ENCODE measurements around the gene TFDP1.

Gene TFDP1

GRCh38 chr13:113660066-113660465 is 75.5 kb downstream of the TFDP1 start:
- in situ Hi-C loops (cut with HindIII; ENCODE audit: low sequenced_read_pairs): no loop called here

- in situ Hi-C loops (cut with HindIII; ENCODE audit: low sequenced_read_pairs): no loop called here
Observed at GRCh38 chr13:113661509-113661908, 77.0 kb downstream of the TFDP1 start.

- in situ Hi-C loops (cut with HindIII; ENCODE audit: low sequenced_read_pairs): no loop called here
Observed at GRCh38 chr13:113663934-113664333, 79.4 kb downstream of the TFDP1 start.

- in situ Hi-C loops (cut with HindIII; ENCODE audit: low sequenced_read_pairs): no loop called here
Observed at GRCh38 chr13:113664751-113665596, 80.4 kb downstream of the TFDP1 start.

- in situ Hi-C loops (cut with HindIII; ENCODE audit: low sequenced_read_pairs): no loop called here
Observed at GRCh38 chr13:113665597-113666328, 81.2 kb downstream of the TFDP1 start.

- in situ Hi-C loops (cut with HindIII; ENCODE audit: low sequenced_read_pairs): no loop called here
Observed at GRCh38 chr13:113666329-113666670, 81.7 kb downstream of the TFDP1 start.

- in situ Hi-C loops (cut with HindIII; ENCODE audit: low sequenced_read_pairs): no loop called here
Observed at GRCh38 chr13:113666951-113667701, 82.6 kb downstream of the TFDP1 start, which contains the start of gene GRK1. Gene GRK1 (plus strand): TSS chr13:113667219. CDS start chr13:113667387, 168 bp downstream.

GRCh38 chr13:113667771-113668490 is 83.4 kb downstream of the TFDP1 start:
- in situ Hi-C loops (cut with HindIII; ENCODE audit: low sequenced_read_pairs): no loop called here

- in situ Hi-C loops (cut with HindIII; ENCODE audit: low sequenced_read_pairs): no loop called here
Observed at GRCh38 chr13:113668491-113668971, 84.0 kb downstream of the TFDP1 start.

GRCh38 chr13:113669231-113669754 is 84.7 kb downstream of the TFDP1 start:
- in situ Hi-C loops (cut with HindIII; ENCODE audit: low sequenced_read_pairs): no loop called here

GRCh38 chr13:113669755-113670341 is 85.3 kb downstream of the TFDP1 start:
- in situ Hi-C loops (cut with HindIII; ENCODE audit: low sequenced_read_pairs): no loop called here

GRCh38 chr13:113670541-113670940 is 86.0 kb downstream of the TFDP1 start:
- in situ Hi-C loops (cut with HindIII; ENCODE audit: low sequenced_read_pairs): no loop called here

GRCh38 chr13:113671066-113672001 is 86.8 kb downstream of the TFDP1 start:
- in situ Hi-C loops (cut with HindIII; ENCODE audit: low sequenced_read_pairs): no loop called here

- in situ Hi-C loops (cut with HindIII; ENCODE audit: low sequenced_read_pairs): no loop called here
Observed at GRCh38 chr13:113672002-113672651, 87.6 kb downstream of the TFDP1 start.

All from DLD1 (cell line).